K562 (cell line): Measurements from ENCODE around the gene CCDC172. TPM values are rescaled to one million over a fixed set of nuclear protein-coding genes. Genes with fewer than 3 reads are reported as not detected.

Experiments used
- ATAC-seq: fragments of 200-7000 bp; cut with Tn5 transposase; 3 replicates; pipeline ENCODE4 v1.9.1; 2020; ENCODE audit warnings: moderate library complexity
- BruUV-seq: library from RNA; stranded (reverse); fragments of 400-500 nt; replicated peaks from 2 replicates; lab custom pipeline; 2021; lab: Mats Ljungman, UMichigan
- CTCF ChIA-PET: fragments of 300-600 bp; formaldehyde crosslinking; extraction: SDS; loops from one replicate; lab custom pipeline; 2021; ENCODE audit warnings: low intra/inter-chr PET ratio; lab: Yijun Ruan, JAX
- POLR2A ChIA-PET: fragments of 300-600, 350-650 bp; sonication (Branson Sonifier 250); formaldehyde crosslinking; extraction: SDS; loops from one replicate; lab custom pipeline; 2021; ENCODE audit warnings: antibody characterized with exemption, inconsistent platforms; lab: Yijun Ruan, JAX
- DNase-seq, 4 experiments: peaks; one replicate each; pipeline versions ENCODE4 v3.0.0 to v3.0.0-alpha.2; 2011 to 2018; ENCODE audit warnings: low spot score in 3 of 4, mixed read lengths in 3 of 4; ENCODE audit errors: extremely low read depth in 1 of 4
- FAIRE-seq: peaks from 2 replicates; lab custom pipeline; 2011; peaks lifted over from hg19 to GRCh38; lab: Jason Lieb, UNC
- H2AFZ ChIP-seq: 2 replicates; pipeline ENCODE4 v1.6.0; 2011; ENCODE audit warnings: low read depth, low read length, control low read depth, inconsistent platforms
- H3K27ac ChIP-seq: fragments of 200-600 bp; 3 replicates; pipeline ENCODE4 v1.8.0; 2011; ENCODE audit warnings: low read depth, mild to moderate bottlenecking, control low read depth, inconsistent platforms, low read length, moderate library complexity, mixed read lengths; ENCODE audit errors: extremely low read depth
- H3K27me3 ChIP-seq, 2 experiments: fragments of 300-600 bp in 1 of 2; 2 replicates in 1 of 2; 3 replicates in 1 of 2; pipeline versions ENCODE4 v1.6.0 to v1.8.0; 2011; ENCODE audit warnings: inconsistent platforms in 2 of 2, low read length in 2 of 2, mild to moderate bottlenecking in 1 of 2, mixed read lengths in 1 of 2, moderate library complexity in 1 of 2; ENCODE audit not compliant: control insufficient read depth in 2 of 2, insufficient read depth in 2 of 2
- H3K36me3 ChIP-seq: fragments of 300-600 bp; 3 replicates; pipeline ENCODE4 v1.8.0; 2011; ENCODE audit warnings: mild to moderate bottlenecking, low read length, inconsistent platforms; ENCODE audit not compliant: control insufficient read depth, insufficient read depth
- H3K4me1 ChIP-seq, 2 experiments: fragments of 200-600 bp in 1 of 2; replicated peaks in 1 of 2; 2 replicates in 1 of 2; 3 replicates in 1 of 2; pipeline versions ENCODE4 v1.5.1 to v1.8.0; 2011; ENCODE audit warnings: inconsistent platforms in 2 of 2, low read length in 2 of 2, mild to moderate bottlenecking in 1 of 2, mixed read lengths in 1 of 2, moderate library complexity in 1 of 2; ENCODE audit not compliant: control insufficient read depth in 2 of 2, insufficient read depth in 2 of 2
- H3K4me2 ChIP-seq: 2 replicates; pipeline ENCODE4 v1.6.1; 2011; ENCODE audit warnings: low read length, control low read depth, inconsistent platforms, mixed read lengths; ENCODE audit not compliant: insufficient read depth
- H3K4me3 ChIP-seq: fragments of 200-600 bp; sonication (generic), shearing (Covaris generic); 2 replicates; pipeline ENCODE4 v1.5.1; 2016; ENCODE audit warnings: control low read depth, inconsistent platforms
- H3K79me2 ChIP-seq: fragments of 200-600 bp; 3 replicates; pipeline ENCODE4 v1.8.0; 2011; ENCODE audit warnings: low read length, inconsistent platforms; ENCODE audit not compliant: control insufficient read depth, insufficient read depth
- H3K9ac ChIP-seq, 2 experiments: 2 replicates each; pipeline versions ENCODE4 v1.6.0 to v1.6.1; 2011; ENCODE audit warnings: low read depth in 2 of 2, low read length in 2 of 2, control low read depth in 1 of 2, inconsistent platforms in 1 of 2, mild to moderate bottlenecking in 1 of 2, mixed read lengths in 1 of 2; ENCODE audit not compliant: insufficient read depth in 1 of 2
- H3K9me1 ChIP-seq: one replicate; pipeline ENCODE4 v1.6.0; 2011; ENCODE audit warnings: inconsistent platforms, mild to moderate bottlenecking, low read length, moderate library complexity; ENCODE audit not compliant: control insufficient read depth, insufficient read depth
- H3K9me3 ChIP-seq: replicated peaks from 2 replicates; pipeline ENCODE4 v1.5.1; 2011; ENCODE audit warnings: low read depth, low read length, inconsistent platforms; ENCODE audit not compliant: control insufficient read depth, insufficient read depth
- H4K20me1 ChIP-seq: replicated peaks from 2 replicates; pipeline ENCODE4 v1.6.1; 2011; ENCODE audit warnings: low read length, inconsistent platforms, mixed read lengths; ENCODE audit not compliant: control insufficient read depth, insufficient read depth
- FOXP1 ChIP-seq: sonication (generic); formaldehyde crosslinking; IDR thresholded peaks from 2 replicates; pipeline ENCODE4 v1.8.0; 2022; ENCODE audit warnings: mild to moderate bottlenecking, missing genetic modification reagents
- HDAC3 ChIP-seq: fragments of 450-650 bp; IDR thresholded peaks from 2 replicates; pipeline ENCODE4 v1.6.1; 2018; ENCODE audit warnings: borderline replicate concordance, mild to moderate bottlenecking, moderate library complexity; ENCODE audit not compliant: partially characterized antibody
- MTA3 ChIP-seq: fragments of 450-650 bp; formaldehyde crosslinking; IDR thresholded peaks from 2 replicates; pipeline ENCODE4 v1.6.1; 2017; ENCODE audit warnings: mild to moderate bottlenecking, borderline replicate concordance
- PTBP1 ChIP-seq: fragments of 200-400 bp; formaldehyde crosslinking; IDR thresholded peaks from 2 replicates; pipeline ENCODE4 v1.6.1; 2017; ENCODE audit warnings: low read depth, low read length
- RBBP5 ChIP-seq: fragments of 200-600 bp; sonication (generic); IDR thresholded peaks from 2 replicates; pipeline ENCODE4 v1.6.1; 2012; ENCODE audit warnings: borderline replicate concordance, mild to moderate bottlenecking, low read length, control low read depth, inconsistent platforms; ENCODE audit not compliant: insufficient read depth, poor library complexity, severe bottlenecking
- XRCC5 ChIP-seq: fragments of 200-400 bp; formaldehyde crosslinking; IDR thresholded peaks from 2 replicates; pipeline ENCODE4 v1.6.1; 2017; ENCODE audit warnings: low read depth, mild to moderate bottlenecking, low read length
- WGBS: fragments of 100-300 bp; shearing (Covaris generic); methylation state at CpG from one replicate; pipeline ENCODE4 v1.1.6; 2016; ENCODE audit warnings: low coverage, mixed read lengths; ENCODE audit not compliant: insufficient coverage; ENCODE audit errors: missing lambda C conversion rate; 5-methylcytosine and 5-hydroxymethylcytosine counted together
- in situ Hi-C: fragments of 300-500 bp; cut with MboI; formaldehyde crosslinking; loops from 4 replicates; pipeline ENCODE4 v1.15.0; 2018; ENCODE audit warnings: inconsistent platforms, mixed read lengths
- intact Hi-C: fragments of 100-400 bp; cut with micrococcal nuclease; formaldehyde crosslinking; loops from 2 replicates; pipeline ENCODE4 v1.14.2; 2022
- polyA plus RNA-seq, 8 experiments: library from polyadenylated mRNA; depleted of rRNA in 4 of 8; stranded (reverse) in 5 of 8; unstranded in 3 of 8; fragments of >200 nt; fragmentation: Nextera tagmentation in 2 of 8; fragmentation: Illumina TruSeq in 1 of 8; extraction: Ambion mirVana in 2 of 8; extraction: Trizol in 1 of 8; gene quantifications; 2 replicates each; pipeline versions ENCODE4 v1.2.1 to v1.2.3, GENCODE V29; 2011 to 2014; ENCODE audit warnings: inconsistent platforms in 1 of 8, missing spikeins in 1 of 8
- total RNA-seq, 7 experiments: library from RNA; depleted of rRNA in 6 of 7; stranded (reverse); fragments of >200 nt in 6 of 7; fragmentation: Illumina TruSeq in 2 of 7; extraction: Trizol in 2 of 7; gene quantifications; 2 replicates each; pipeline versions ENCODE4 v1.2.1 to v1.2.3, GENCODE V29; 2011 to 2021; ENCODE audit warnings: low replicate concordance in 1 of 7

CCDC172 gene
- total and polyA plus RNA-seq, 9 of the 15 experiments (the other 6 are each of a cell fraction or from before 2014, with no cell fraction given) = not detected

DNA sequence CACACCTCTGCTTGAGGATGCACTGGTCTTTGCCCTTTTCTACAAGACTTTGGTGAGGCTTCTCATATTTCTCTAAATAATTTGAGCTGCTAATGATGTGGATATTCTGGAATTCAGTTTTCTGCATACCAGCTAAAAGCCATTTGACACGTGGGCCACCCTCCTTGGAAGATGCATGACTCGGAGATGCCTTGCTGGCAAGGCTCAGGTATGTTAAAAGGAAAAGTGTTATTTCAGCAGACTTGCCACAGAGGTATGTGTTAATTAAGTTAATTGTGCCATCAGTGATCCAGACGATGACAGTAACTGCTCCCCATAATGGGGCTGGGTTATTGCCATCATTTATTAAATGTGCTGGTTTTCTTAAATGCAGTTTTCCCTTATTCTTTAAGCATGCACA is 42.5 kb upstream of the CCDC172 start:
- no peak overlapping the region for H3K4me2 ChIP-seq
- intact Hi-C loops (no loop called here), in situ Hi-C loops (no loop called here)
- no peak overlapping the region for H3K4me3 ChIP-seq
- no TSS peak for BruUV-seq
- H3K36me3 ChIP-seq = no peaks in the 10 kb centered on the region
- H3K9me1 ChIP-seq = no peaks in the 10 kb centered on the region
- ATAC-seq = no peak
- no peak overlapping the region for H3K27ac ChIP-seq
- ChIA-PET CTCF (no interaction called here), POLR2A (interaction anchor here (0.6 kb wide), 1 partner anchor 1766 kb away, joined by 3 read pairs; no protein-coding TSS in a partner anchor)
- H3K79me2 ChIP-seq = no peaks in the 10 kb centered on the region
- WGBS = 0% methylated on average over 3 of the region's 3 CpGs
- FAIRE-seq = no peak
- no peak overlapping the region for H2AFZ ChIP-seq
- no peaks in the 10 kb centered on the region for H3K27me3 ChIP-seq
- no peak overlapping the region for H3K9ac ChIP-seq
- TF ChIP-seq PTBP1 (no peak), XRCC5 (no peak), HDAC3 (no peak), MTA3 (no peak), RBBP5 (no peak), FOXP1 (CRISPR knock-in tag) (no peak)
- H3K4me1 ChIP-seq = no peaks in the 10 kb centered on the region
- no peaks in the 10 kb centered on the region for H3K9me3 ChIP-seq
- DNase-seq = no peak
- no peaks in the 10 kb centered on the region for H4K20me1 ChIP-seq
